Gastroesophageal sphincter (tissue), 4 donors: Measurements from ENCODE around the gene MED16. TPM values are rescaled to one million over a fixed set of nuclear protein-coding genes. Genes with fewer than 3 reads are reported as not detected.
A peak's percentile ranks its signal among the peaks of the same experiment; 100 is the strongest.

Experiments used
- ATAC-seq: fragments of 150-250 bp; one replicate; pipeline ENCODE4 v1.9.1; 2016; ENCODE audit warnings: mild to moderate bottlenecking, moderate library complexity
- H3K27ac ChIP-seq, 4 donors: fragments of 200-600 bp; sonication (generic) in 3 of 4; 1 replicate in 3 of 4; 2 replicates in 1 of 4; pipeline ENCODE4 v1.5.1; 2016 to 2019
- H3K27me3 ChIP-seq: fragments of 200-600 bp; sonication (generic); one replicate; pipeline ENCODE4 v1.5.1; 2019
- H3K36me3 ChIP-seq, 2 donors: fragments of 200-600 bp; sonication (generic); one replicate each; pipeline ENCODE4 v1.5.1; 2019; ENCODE audit warnings: control low read depth in 1 of 2
- H3K4me1 ChIP-seq, 3 donors: fragments of 200-600 bp; sonication (generic); 1 replicate in 2 of 3; 2 replicates in 1 of 3; pipeline ENCODE4 v1.5.1; 2016 to 2019; ENCODE audit warnings: control low read depth in 2 of 3
- H3K4me3 ChIP-seq, 2 donors: fragments of 200-600 bp; sonication (generic); one replicate each; pipeline ENCODE4 v1.5.1; 2019; ENCODE audit warnings: mild to moderate bottlenecking in 1 of 2, moderate library complexity in 1 of 2
- H3K9me3 ChIP-seq, 3 donors: fragments of 200-600 bp; sonication (generic); one replicate each; pipeline ENCODE4 v1.5.1; 2017 to 2019; ENCODE audit warnings: control low read depth in 2 of 3
- CTCF ChIP-seq, 4 experiments: fragments of 200-600 bp in 2 of 4; fragments of 450-650 bp in 2 of 4; sonication (generic) in 1 of 4; IDR thresholded peaks; one replicate each; pipeline ENCODE4 v1.5.1; 2017 to 2019; ENCODE audit warnings: antibody characterized with exemption in 4 of 4, mild to moderate bottlenecking in 2 of 4, moderate library complexity in 2 of 4
- EP300 ChIP-seq: sonication (generic); formaldehyde crosslinking; IDR thresholded peaks from one replicate; pipeline ENCODE4 v1.6.1; 2017; ENCODE audit warnings: antibody characterized with exemption, mild to moderate bottlenecking
- POLR2A ChIP-seq, 2 donors: fragments of 450-650 bp; IDR thresholded peaks; one replicate each; pipeline ENCODE4 v1.6.1; 2017; ENCODE audit warnings: antibody characterized with exemption in 2 of 2, mild to moderate bottlenecking in 2 of 2, moderate library complexity in 1 of 2
- POLR2AphosphoS5 ChIP-seq: sonication (generic); formaldehyde crosslinking; IDR thresholded peaks from one replicate; pipeline ENCODE4 v1.6.1; 2017; ENCODE audit warnings: antibody characterized with exemption
- WGBS, 2 donors: methylation state at CpG; one replicate each; pipeline ENCODE4 v1.1.5; 2018; ENCODE audit warnings: low coverage in 1 of 2; 5-methylcytosine and 5-hydroxymethylcytosine counted together
- total RNA-seq, 4 donors: library from RNA; depleted of rRNA; stranded (reverse); fragments of >200 nt; gene quantifications; one replicate each; pipeline ENCODE4 v1.1.0, GENCODE V29; 2016

MED16 gene
- total RNA-seq, 4 donors from 2014 or later = 20.2 to 40.3 (median 28.1) TPM

- WGBS, 2 donors = 94 to 98% methylated on average over 6 to 9 of the region's 16 CpGs
- H3K36me3 ChIP-seq = no peaks in the 10 kb centered on the region
- H3K4me3 ChIP-seq = no peak overlapping the region
- ATAC-seq = no peak
- no peaks in the 10 kb centered on the region for H3K27me3 ChIP-seq
- TF ChIP-seq EP300 (no peak), POLR2A (IDR thresholded peaks at IDR 0.05) (no peak), CTCF (IDR thresholded peaks at IDR 0.05) (no peak), POLR2AphosphoS5 (no peak)
- no peaks in the 10 kb centered on the region for H3K9me3 ChIP-seq
- no peak overlapping the region for H3K27ac ChIP-seq
- H3K4me1 ChIP-seq = peaks cover 0 to 65% (median 34%) of the 10 kb centered on the region in 3 donors
Observed at GRCh38 chr19:937259-937694, 44.3 kb upstream of the MED16 start.

GRCh38 chr19:936175-936546 lies 43.2 kb upstream of the MED16 start:
- no peaks in the 10 kb centered on the region for H3K36me3 ChIP-seq
- peak overlapping the region in 1 of 4 donors; percentile 81 for H3K27ac ChIP-seq
- TF ChIP-seq POLR2A (IDR thresholded peaks at IDR 0.05) (no peak), POLR2AphosphoS5 (no peak)
- H3K9me3 ChIP-seq = no peaks in the 10 kb centered on the region
- WGBS, 2 donors = 93 to 96% methylated on average over 3 to 9 of the region's 10 CpGs
- H3K4me1 ChIP-seq = peaks cover 0 to 59% (median 32%) of the 10 kb centered on the region in 3 donors
- ATAC-seq = no peak
- no peaks in the 10 kb centered on the region for H3K27me3 ChIP-seq
- H3K4me3 ChIP-seq = no peak overlapping the region

- ATAC-seq = peak; percentile 90
- Histone ChIP-seq H3K9me3 (no peaks in the 10 kb centered on the region), H3K27me3 (no peaks in the 10 kb centered on the region), H3K4me3 (no peak overlapping the region), H3K4me1 (peaks cover 0 to 47% (median 30%) of the 10 kb centered on the region in 3 donors), H3K36me3 (peaks cover 0 to 2% of the 10 kb centered on the region in 2 donors), H3K27ac (peak overlapping the region in 3 of 4 donors; percentile 80 to 81 (median 81))
- WGBS, 2 donors = 4 to 17% methylated on average over 6 to 9 of the region's 31 CpGs
- TF ChIP-seq EP300 = no peak
- peak in 1 of 4 experiments; percentile 15 for TF ChIP-seq CTCF (IDR thresholded peaks at IDR 0.05)
- TF ChIP-seq POLR2AphosphoS5 = peak; percentile 93
Observed at GRCh38 chr19:934865-935479, 42.0 kb upstream of the MED16 start.

- no peak for ATAC-seq
Observed at GRCh38 chr19:934197-934840, 41.3 kb upstream of the MED16 start.

GRCh38 chr19:933553-933882 lies 40.5 kb upstream of the MED16 start:
- Histone ChIP-seq H3K9me3 (no peaks in the 10 kb centered on the region), H3K36me3 (peaks cover 0 to 15% of the 10 kb centered on the region in 2 donors), H3K27me3 (no peaks in the 10 kb centered on the region), H3K4me3 (peak overlapping the region in 1 of 2 donors; percentile 16), H3K4me1 (peaks cover 0 to 45% (median 30%) of the 10 kb centered on the region in 3 donors), H3K27ac (peak overlapping the region in 3 of 4 donors; percentile 80 to 81 (median 81))
- 9% methylated on average over 4 of the region's 14 CpGs; no CpG with 5 or more reads in 1 of the 2 donors for WGBS, 2 donors
- no peak for ATAC-seq
- TF ChIP-seq CTCF (IDR thresholded peaks at IDR 0.05) (no peak), EP300 (no peak), POLR2A (IDR thresholded peaks at IDR 0.05) (no peak), POLR2AphosphoS5 (no peak)

More at GRCh38 chr19:934197-934840, 41.3 kb upstream of the MED16 start:
- H3K4me3 ChIP-seq = no peak overlapping the region
- peak overlapping the region in 3 of 4 donors; percentile 80 to 81 (median 81) for H3K27ac ChIP-seq
- TF ChIP-seq EP300 = no peak
- TF ChIP-seq POLR2A (IDR thresholded peaks at IDR 0.05) = no peak
- no peak for TF ChIP-seq POLR2AphosphoS5
- TF ChIP-seq CTCF (IDR thresholded peaks at IDR 0.05) = no peak
- H3K9me3 ChIP-seq = no peaks in the 10 kb centered on the region
- H3K4me1 ChIP-seq = peaks cover 0 to 45% (median 30%) of the 10 kb centered on the region in 3 donors
- H3K36me3 ChIP-seq = peaks cover 0 to 9% of the 10 kb centered on the region in 2 donors
- no peaks in the 10 kb centered on the region for H3K27me3 ChIP-seq
- 80% methylated on average over 9 of the region's 29 CpGs; no CpG with 5 or more reads in 1 of the 2 donors for WGBS, 2 donors
